Endodermal cell (in vitro differentiated cells): Measurements from ENCODE around the gene MLLT3. TPM values are rescaled to one million over a fixed set of nuclear protein-coding genes. Genes with fewer than 3 reads are reported as not detected.
A peak's percentile ranks its signal among the peaks of the same experiment; 100 is the strongest.

Source experiments
- DNase-seq: peaks from one replicate; pipeline ENCODE4 v3.0.0-alpha.2; 2017
- H3K27ac ChIP-seq: 2 replicates; pipeline ENCODE4 v1.5.1; 2013; ENCODE audit warnings: mild to moderate bottlenecking, low read depth, low read length, moderate library complexity
- H3K27me3 ChIP-seq: 2 replicates; pipeline ENCODE4 v1.6.1; 2013; ENCODE audit warnings: mild to moderate bottlenecking, low read length, moderate library complexity; ENCODE audit not compliant: insufficient read depth, control insufficient read depth, poor library complexity, severe bottlenecking
- H3K36me3 ChIP-seq: 2 replicates; pipeline ENCODE4 v1.7.0; 2013; ENCODE audit warnings: mild to moderate bottlenecking, low read length, moderate library complexity; ENCODE audit not compliant: control insufficient read depth, insufficient read depth
- H3K4me1 ChIP-seq: one replicate; pipeline ENCODE4 v1.7.0; 2013; ENCODE audit warnings: low read length; ENCODE audit not compliant: control insufficient read depth, insufficient read depth
- H3K4me3 ChIP-seq: 2 replicates; pipeline ENCODE4 v1.5.1; 2013; ENCODE audit warnings: mild to moderate bottlenecking, low read length, moderate library complexity
- H3K9ac ChIP-seq: 2 replicates; pipeline ENCODE4 v1.6.1; 2013; ENCODE audit warnings: mild to moderate bottlenecking, low read length, moderate library complexity; ENCODE audit not compliant: poor library complexity, severe bottlenecking; ENCODE audit errors: extremely low read depth
- H3K9me3 ChIP-seq: 2 replicates; pipeline ENCODE4 v1.6.1; 2013; ENCODE audit warnings: mild to moderate bottlenecking, low read length, moderate library complexity; ENCODE audit not compliant: control insufficient read depth
- H3K27ac Mint-ChIP-seq: 2 replicates; pipeline ENCODE4 v1.8.0; 2020; ENCODE audit warnings: mixed read lengths
- H3K27me3 Mint-ChIP-seq: 2 replicates; pipeline ENCODE4 v1.8.0; 2021; ENCODE audit warnings: mild to moderate bottlenecking, mixed read lengths; ENCODE audit not compliant: insufficient read depth
- H3K36me3 Mint-ChIP-seq: 2 replicates; pipeline ENCODE4 v1.8.0; 2020; ENCODE audit warnings: low read depth, mixed read lengths
- H3K4me1 Mint-ChIP-seq: 2 replicates; pipeline ENCODE4 v1.8.0; 2020; ENCODE audit warnings: mixed read lengths
- H3K4me3 Mint-ChIP-seq: 2 replicates; pipeline ENCODE4 v1.8.0; 2020; ENCODE audit warnings: mild to moderate bottlenecking, moderate library complexity, mixed read lengths
- H3K9me3 Mint-ChIP-seq: 2 replicates; pipeline ENCODE4 v1.8.0; 2020; ENCODE audit warnings: mild to moderate bottlenecking, mixed read lengths
- WGBS, 2 experiments: methylation state at CpG; one replicate each; pipeline versions ENCODE4 v1.1.5 to v1.1.7; 2013; ENCODE audit warnings: missing lambda C conversion rate in 2 of 2, mixed read lengths in 1 of 2; ENCODE audit not compliant: insufficient coverage in 1 of 2, insufficient read length in 1 of 2; 5-methylcytosine and 5-hydroxymethylcytosine counted together
- total RNA-seq, 2 donors: library from RNA; stranded (reverse); fragmentation: NEBNext Ultra II Directional in 1 of 2; extraction: Animal tissue kit (Norgen Biotek cat#: 25700) in 1 of 2; gene quantifications; 2 replicates in 1 of 2; 3 replicates in 1 of 2; pipeline ENCODE4 v1.2.1, GENCODE V29; 2021
- TF ChIP-seq, protein P1 (sequence below): fragments of 200-600 bp; sonication (generic); conservative IDR thresholded peaks from 2 replicates; pipeline ENCODE4 v1.5.0; 2021; ENCODE audit warnings: antibody characterized with exemption, mild to moderate bottlenecking

Gene MLLT3
- total RNA-seq, 2 donors from 2014 or later, result 5.5 to 12.2 TPM

DNA sequence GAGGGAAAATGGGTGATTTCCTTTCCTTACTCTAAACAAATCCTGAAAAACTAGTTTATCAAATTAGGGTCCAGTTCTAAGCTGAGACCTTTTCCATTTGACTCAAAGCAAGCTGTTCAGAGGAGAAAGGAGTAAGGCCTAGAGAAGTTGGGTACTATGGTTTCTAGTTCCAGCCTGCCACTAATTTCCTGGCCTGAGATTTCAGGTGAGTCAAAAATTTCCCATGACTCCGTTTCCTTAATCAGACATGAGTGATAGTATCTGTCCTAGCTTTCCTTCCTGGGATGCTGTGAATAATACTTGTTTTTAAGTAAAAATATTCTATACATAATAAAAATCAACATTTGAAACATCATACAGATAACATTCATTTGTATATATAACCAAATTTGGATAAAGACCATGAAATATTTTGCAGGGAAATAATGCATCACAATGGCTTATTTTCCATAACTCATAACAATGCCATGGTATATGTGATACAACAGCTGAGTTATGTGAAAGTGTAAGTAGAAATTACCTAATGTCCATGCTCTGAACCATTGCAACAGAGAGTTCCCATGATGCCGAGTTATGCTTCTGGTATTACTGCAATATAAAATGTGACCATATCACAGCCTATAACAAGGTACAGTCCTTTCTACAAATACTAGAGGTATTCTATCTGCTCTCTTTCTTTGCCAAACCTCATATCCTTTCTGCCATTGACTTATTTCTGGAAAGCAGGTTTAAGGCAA lies 142.7 kb downstream of the MLLT3 start:
- DNase-seq, result no peak
- H3K27ac ChIP-seq, result no peak overlapping the region
- H3K4me1 Mint-ChIP-seq, result peaks cover 14% of the 10 kb centered on the region

DNA sequence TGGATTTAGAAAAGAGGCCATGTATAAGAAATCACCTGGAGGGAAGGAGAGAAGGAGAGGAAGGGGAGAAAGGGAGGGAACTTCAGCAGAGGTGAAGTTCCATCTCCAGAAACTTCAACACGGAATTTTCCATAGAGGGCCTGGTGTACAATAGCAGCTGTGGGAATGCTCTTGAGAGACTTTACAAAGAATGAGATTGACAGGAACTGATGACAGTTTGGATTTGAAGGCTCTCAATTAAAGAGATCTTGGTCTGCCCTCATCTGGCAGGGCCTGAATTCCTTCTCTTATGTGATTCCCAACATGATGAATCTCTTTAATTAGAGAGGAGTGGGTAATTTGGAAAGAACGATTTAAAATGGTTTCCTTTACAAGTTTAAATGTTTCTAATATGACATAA lies 143.5 kb downstream of the MLLT3 start:
- Mint-ChIP-seq H3K4me1 (peaks cover 14% of the 10 kb centered on the region), H3K4me3 (no peak overlapping the region), H3K27ac (peak overlapping the region; percentile 18), H3K36me3 (no peaks in the 10 kb centered on the region), H3K27me3 (no peaks in the 10 kb centered on the region), H3K9me3 (no peaks in the 10 kb centered on the region)
- Histone ChIP-seq H3K4me1 (no peaks in the 10 kb centered on the region), H3K9ac (no peak overlapping the region), H3K4me3 (no peak overlapping the region), H3K36me3 (no peaks in the 10 kb centered on the region), H3K27ac (no peak overlapping the region), H3K9me3 (no peaks in the 10 kb centered on the region), H3K27me3 (no peaks in the 10 kb centered on the region)
- TF ChIP-seq, protein P1, sequence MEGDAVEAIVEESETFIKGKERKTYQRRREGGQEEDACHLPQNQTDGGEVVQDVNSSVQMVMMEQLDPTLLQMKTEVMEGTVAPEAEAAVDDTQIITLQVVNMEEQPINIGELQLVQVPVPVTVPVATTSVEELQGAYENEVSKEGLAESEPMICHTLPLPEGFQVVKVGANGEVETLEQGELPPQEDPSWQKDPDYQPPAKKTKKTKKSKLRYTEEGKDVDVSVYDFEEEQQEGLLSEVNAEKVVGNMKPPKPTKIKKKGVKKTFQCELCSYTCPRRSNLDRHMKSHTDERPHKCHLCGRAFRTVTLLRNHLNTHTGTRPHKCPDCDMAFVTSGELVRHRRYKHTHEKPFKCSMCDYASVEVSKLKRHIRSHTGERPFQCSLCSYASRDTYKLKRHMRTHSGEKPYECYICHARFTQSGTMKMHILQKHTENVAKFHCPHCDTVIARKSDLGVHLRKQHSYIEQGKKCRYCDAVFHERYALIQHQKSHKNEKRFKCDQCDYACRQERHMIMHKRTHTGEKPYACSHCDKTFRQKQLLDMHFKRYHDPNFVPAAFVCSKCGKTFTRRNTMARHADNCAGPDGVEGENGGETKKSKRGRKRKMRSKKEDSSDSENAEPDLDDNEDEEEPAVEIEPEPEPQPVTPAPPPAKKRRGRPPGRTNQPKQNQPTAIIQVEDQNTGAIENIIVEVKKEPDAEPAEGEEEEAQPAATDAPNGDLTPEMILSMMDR, result peak; percentile 29
- WGBS, 2 experiments, result 89 to 93% methylated on average over 1 to 2 of the region's 2 CpGs
- DNase-seq, result no peak

More for the DNA sequence above, 142.7 kb downstream of the MLLT3 start:
- no peaks in the 10 kb centered on the region for H3K27me3 Mint-ChIP-seq
- no peak overlapping the region for H3K27ac Mint-ChIP-seq
- Histone ChIP-seq H3K27me3 (no peaks in the 10 kb centered on the region), H3K9ac (no peak overlapping the region), H3K4me3 (no peak overlapping the region), H3K36me3 (no peaks in the 10 kb centered on the region), H3K9me3 (no peaks in the 10 kb centered on the region), H3K4me1 (no peaks in the 10 kb centered on the region)
- H3K4me3 Mint-ChIP-seq, result no peak overlapping the region
- TF ChIP-seq, protein P1, result no peak
- WGBS, 2 experiments, result 98% methylated on average over 2 of the region's 2 CpGs; no CpG with 5 or more reads in 1 of the 2 experiments
- no peaks in the 10 kb centered on the region for H3K36me3 Mint-ChIP-seq
- H3K9me3 Mint-ChIP-seq, result no peaks in the 10 kb centered on the region

DNA sequence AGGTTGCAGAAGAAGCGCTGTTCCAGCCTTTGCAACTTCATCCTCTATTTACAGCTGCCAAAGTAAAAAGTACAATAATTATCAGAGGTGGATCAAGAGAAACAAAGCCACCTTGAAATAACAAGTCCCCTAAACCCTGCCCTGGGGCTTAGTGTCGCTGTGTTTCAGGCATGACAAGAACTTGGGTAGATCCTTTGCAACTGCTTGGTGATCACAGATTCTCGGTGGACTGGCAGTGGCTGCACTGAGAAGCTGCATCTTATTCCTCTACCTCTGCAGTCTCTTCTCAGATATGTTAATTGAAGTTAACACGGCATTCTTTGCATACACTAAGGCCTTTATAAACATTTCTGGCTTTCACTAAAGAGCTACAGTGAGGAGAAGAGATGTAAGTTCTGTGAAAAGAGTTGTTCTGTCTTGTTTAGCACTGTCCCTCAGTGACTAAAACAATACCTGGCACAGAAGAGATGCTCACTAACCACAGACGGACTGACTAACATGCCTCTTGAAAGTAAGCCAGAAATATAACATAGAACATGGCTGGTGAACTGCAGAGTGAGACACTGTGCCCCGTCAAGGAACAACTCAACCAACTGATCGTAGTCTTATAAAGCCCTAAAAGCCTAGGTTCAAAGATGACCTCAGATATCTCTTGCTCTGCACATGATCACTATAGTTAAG lies 144.2 kb downstream of the MLLT3 start:
- Mint-ChIP-seq H3K27me3 (no peaks in the 10 kb centered on the region), H3K27ac (no peak overlapping the region)

More for the DNA sequence above, 144.2 kb downstream of the MLLT3 start:
- DNase-seq, result no peak
- TF ChIP-seq, protein P1, result no peak
- 79 to 91% methylated on average over 5 to 7 of the region's 7 CpGs for WGBS, 2 experiments
- H3K9me3 Mint-ChIP-seq, result no peaks in the 10 kb centered on the region
- Histone ChIP-seq H3K27ac (no peak overlapping the region), H3K9ac (no peak overlapping the region), H3K36me3 (no peaks in the 10 kb centered on the region), H3K4me3 (no peak overlapping the region), H3K4me1 (no peaks in the 10 kb centered on the region), H3K9me3 (no peaks in the 10 kb centered on the region), H3K27me3 (no peaks in the 10 kb centered on the region)
- H3K36me3 Mint-ChIP-seq, result no peaks in the 10 kb centered on the region
- peaks cover 14% of the 10 kb centered on the region for H3K4me1 Mint-ChIP-seq
- no peak overlapping the region for H3K4me3 Mint-ChIP-seq
